Kidney capillary endothelial cell (primary cell): ENCODE results near the gene PIP5K1C.

ENCODE experiments used
- DNase-seq: peaks from one replicate; pipeline ENCODE4 v3.0.0-alpha.2; 2018; ENCODE audit warnings: low spot score

The PIP5K1C gene

GRCh38 chr19:3693025-3693925 lies 7.0 kb downstream of the PIP5K1C start:
- DNase-seq: no peak

- DNase-seq: no peak
Measured at GRCh38 chr19:3692141-3693024, 7.9 kb downstream of the PIP5K1C start.

GRCh38 chr19:3691726-3692125 lies 8.5 kb downstream of the PIP5K1C start:
- no peak for DNase-seq

- no peak for DNase-seq
Measured at GRCh38 chr19:3691372-3691716, 8.9 kb downstream of the PIP5K1C start.

GRCh38 chr19:3690551-3691371 lies 9.5 kb downstream of the PIP5K1C start:
- no peak for DNase-seq

- DNase-seq: no peak
Measured at GRCh38 chr19:3687774-3688706, 12.2 kb downstream of the PIP5K1C start.

GRCh38 chr19:3687393-3687773 lies 12.9 kb downstream of the PIP5K1C start:
- no peak for DNase-seq

- DNase-seq: no peak
Measured at GRCh38 chr19:3684817-3685410, 15.4 kb downstream of the PIP5K1C start.

GRCh38 chr19:3684054-3684816 lies 16.0 kb downstream of the PIP5K1C start:
- peak; percentile 47 for DNase-seq

GRCh38 chr19:3683405-3684053 lies 16.7 kb downstream of the PIP5K1C start:
- peak; percentile 83 for DNase-seq

GRCh38 chr19:3682741-3683404 lies 17.4 kb downstream of the PIP5K1C start:
- DNase-seq: no peak

- DNase-seq: no peak
Measured at GRCh38 chr19:3682286-3682685, 18.0 kb downstream of the PIP5K1C start.

- no peak for DNase-seq
Measured at GRCh38 chr19:3680939-3681338, 19.3 kb downstream of the PIP5K1C start.

GRCh38 chr19:3679581-3679980 lies 20.7 kb downstream of the PIP5K1C start:
- DNase-seq: no peak

- no peak for DNase-seq
Measured at GRCh38 chr19:3679138-3679537, 21.1 kb downstream of the PIP5K1C start.

GRCh38 chr19:3678188-3678587 lies 22.1 kb downstream of the PIP5K1C start:
- no peak for DNase-seq

- DNase-seq: no peak
Measured at GRCh38 chr19:3674784-3675543, 25.3 kb downstream of the PIP5K1C start.
